B cell (primary cell): Measurements from ENCODE around the gene CHCHD6.

Experiments used
- EZH2 ChIP-seq: IDR thresholded peaks from 2 replicates; pipeline ENCODE4 v1.6.1; 2012; ENCODE audit warnings: borderline replicate concordance, low read depth, mild to moderate bottlenecking, moderate library complexity, low read length; ENCODE audit not compliant: insufficient read depth, poor library complexity, severe bottlenecking
- TF ChIP-seq, protein P1 (sequence below): fragments of 200-600 bp; IDR thresholded peaks from one replicate; pipeline ENCODE4 v1.8.0; 2022; ENCODE audit warnings: antibody characterized with exemption, mild to moderate bottlenecking

DNA sequence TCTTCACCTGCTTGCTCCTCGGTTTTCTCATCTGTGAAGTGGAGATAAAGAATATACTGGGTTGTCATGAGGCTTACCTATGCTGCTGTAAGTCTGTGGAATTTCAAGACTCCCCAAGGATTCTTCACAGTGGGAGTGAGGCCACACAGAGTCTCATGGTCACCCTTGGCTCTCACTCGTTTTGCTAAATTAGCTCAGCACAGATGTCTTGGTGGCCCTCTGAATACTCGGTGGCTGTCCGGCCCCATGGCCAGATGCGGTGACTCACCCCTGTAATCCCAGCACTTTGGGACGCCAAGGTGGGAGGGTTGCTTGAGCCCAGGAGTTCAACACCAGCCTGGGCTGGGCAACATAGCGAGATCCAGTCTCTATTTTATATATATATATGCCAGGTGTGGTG is 5.0 kb upstream of the CHCHD6 start:
- TF ChIP-seq, protein P1, sequence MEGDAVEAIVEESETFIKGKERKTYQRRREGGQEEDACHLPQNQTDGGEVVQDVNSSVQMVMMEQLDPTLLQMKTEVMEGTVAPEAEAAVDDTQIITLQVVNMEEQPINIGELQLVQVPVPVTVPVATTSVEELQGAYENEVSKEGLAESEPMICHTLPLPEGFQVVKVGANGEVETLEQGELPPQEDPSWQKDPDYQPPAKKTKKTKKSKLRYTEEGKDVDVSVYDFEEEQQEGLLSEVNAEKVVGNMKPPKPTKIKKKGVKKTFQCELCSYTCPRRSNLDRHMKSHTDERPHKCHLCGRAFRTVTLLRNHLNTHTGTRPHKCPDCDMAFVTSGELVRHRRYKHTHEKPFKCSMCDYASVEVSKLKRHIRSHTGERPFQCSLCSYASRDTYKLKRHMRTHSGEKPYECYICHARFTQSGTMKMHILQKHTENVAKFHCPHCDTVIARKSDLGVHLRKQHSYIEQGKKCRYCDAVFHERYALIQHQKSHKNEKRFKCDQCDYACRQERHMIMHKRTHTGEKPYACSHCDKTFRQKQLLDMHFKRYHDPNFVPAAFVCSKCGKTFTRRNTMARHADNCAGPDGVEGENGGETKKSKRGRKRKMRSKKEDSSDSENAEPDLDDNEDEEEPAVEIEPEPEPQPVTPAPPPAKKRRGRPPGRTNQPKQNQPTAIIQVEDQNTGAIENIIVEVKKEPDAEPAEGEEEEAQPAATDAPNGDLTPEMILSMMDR: no peak
- no peak for TF ChIP-seq EZH2
